ENCODE results near the gene MAK.

- TF ChIP-seq CTCF (IDR thresholded peaks at IDR 0.05), result no peak
- TF ChIP-seq POLR2A (IDR thresholded peaks at IDR 0.05), result no peak
These were observed 124.4 kb downstream of the MAK start for GRCh38 chr6:10713962-10714361.
